Keratinocyte (primary cell): ENCODE measurements around the gene SPINT1. TPM values are rescaled to one million over a fixed set of nuclear protein-coding genes. Genes with fewer than 3 reads are reported as not detected.

ENCODE experiments used
- DNase-seq: peaks from one replicate; pipeline ENCODE4 v3.0.0-alpha.2; 2011; ENCODE audit warnings: low read depth, missing footprints, low spot score
- FAIRE-seq: peaks from 2 replicates; lab custom pipeline; 2011; peaks lifted over from hg19 to GRCh38; lab: Jason Lieb, UNC
- H2AFZ ChIP-seq: 2 replicates; pipeline ENCODE4 v1.6.0; 2012; ENCODE audit warnings: low read length, control low read depth, inconsistent platforms; ENCODE audit not compliant: control insufficient read depth
- H3K27ac ChIP-seq: 2 replicates; pipeline ENCODE4 v1.5.1; 2011; ENCODE audit warnings: low read length; ENCODE audit not compliant: control insufficient read depth, insufficient read depth
- H3K27me3 ChIP-seq: 3 replicates; pipeline ENCODE4 v1.6.0; 2011; ENCODE audit warnings: low read length; ENCODE audit not compliant: control insufficient read depth, insufficient read depth; ENCODE audit errors: extremely low read depth
- H3K36me3 ChIP-seq, 2 experiments: 2 replicates in 1 of 2; 3 replicates in 1 of 2; pipeline ENCODE4 v1.5.1; 2011; ENCODE audit warnings: low read length in 2 of 2, mild to moderate bottlenecking in 1 of 2; ENCODE audit not compliant: control insufficient read depth in 2 of 2, insufficient read depth in 2 of 2; ENCODE audit errors: extremely low read depth in 1 of 2
- H3K4me1 ChIP-seq: 3 replicates; pipeline ENCODE4 v1.5.1; 2011; ENCODE audit warnings: low read length; ENCODE audit not compliant: control insufficient read depth, insufficient read depth; ENCODE audit errors: extremely low read depth
- H3K4me2 ChIP-seq: 3 replicates; pipeline ENCODE4 v1.6.0; 2011; ENCODE audit warnings: low read depth, low read length; ENCODE audit not compliant: control insufficient read depth, insufficient read depth; ENCODE audit errors: extremely low read depth
- H3K4me3 ChIP-seq, 3 experiments: fragments of 200-600 bp in 1 of 3; sonication (generic) in 1 of 3; 2 replicates in 2 of 3; 3 replicates in 1 of 3; pipeline ENCODE4 v1.5.1; 2011 to 2016; ENCODE audit warnings: low read length in 3 of 3, mild to moderate bottlenecking in 3 of 3, control low read depth in 2 of 3, inconsistent platforms in 1 of 3, low read depth in 1 of 3, mixed read lengths in 1 of 3, mixed run types in 1 of 3, moderate library complexity in 1 of 3; ENCODE audit not compliant: control insufficient read depth in 2 of 3, insufficient read depth in 2 of 3; ENCODE audit errors: extremely low read depth in 1 of 3
- H3K79me2 ChIP-seq: 2 replicates; pipeline ENCODE4 v1.6.0; 2012; ENCODE audit warnings: low read length; ENCODE audit not compliant: control insufficient read depth, insufficient read depth
- H3K9ac ChIP-seq: 3 replicates; pipeline ENCODE4 v1.6.0; 2011; ENCODE audit warnings: low read length; ENCODE audit not compliant: control insufficient read depth, insufficient read depth; ENCODE audit errors: extremely low read depth
- H3K9me1 ChIP-seq: 3 replicates; pipeline ENCODE4 v1.6.0; 2011; ENCODE audit warnings: low read length; ENCODE audit not compliant: control insufficient read depth, insufficient read depth; ENCODE audit errors: extremely low read depth
- H3K9me3 ChIP-seq: 2 replicates; pipeline ENCODE4 v1.5.1; 2012; ENCODE audit warnings: low read depth, low read length; ENCODE audit not compliant: control insufficient read depth
- H4K20me1 ChIP-seq: 3 replicates; pipeline ENCODE4 v1.6.0; 2011; ENCODE audit warnings: low read length; ENCODE audit not compliant: control insufficient read depth, insufficient read depth; ENCODE audit errors: extremely low read depth
- CTCF ChIP-seq, 3 experiments: IDR thresholded peaks in 1 of 3; conservative IDR thresholded peaks in 1 of 3; optimal IDR thresholded peaks in 1 of 3; 2 replicates in 2 of 3; 3 replicates in 1 of 3; pipeline versions ENCODE3 to v1.5.1; 2011; ENCODE audit warnings: low read length in 3 of 3, mild to moderate bottlenecking in 3 of 3, moderate library complexity in 2 of 3, control low read depth in 1 of 3, inconsistent platforms in 1 of 3; ENCODE audit not compliant: insufficient read depth in 2 of 3; ENCODE audit errors: extremely low read depth in 1 of 3
- EZH2 ChIP-seq: IDR thresholded peaks from one replicate; pipeline ENCODE4 v1.6.1; 2012; ENCODE audit warnings: inconsistent platforms, mild to moderate bottlenecking, low read length, moderate library complexity
- dilution Hi-C: fragments of 300-500 bp; cut with MboI; formaldehyde crosslinking; loops from one replicate; pipeline ENCODE4 v1.7.0; 2020; ENCODE audit warnings: low sequenced_read_pairs; ENCODE audit not compliant: extremely low pct_ligation_motif_present
- polyA plus RNA-seq, 5 experiments: library from polyadenylated mRNA; depleted of rRNA in 3 of 5; stranded (reverse) in 3 of 5; stranded (forward) in 1 of 5; unstranded in 1 of 5; fragments of >200 nt; gene quantifications; 1 replicate in 1 of 5; 2 replicates in 3 of 5; 3 replicates in 1 of 5; pipeline versions ENCODE4 v1.2.1 to v1.2.3, GENCODE V29; 2011 to 2012; ENCODE audit warnings: missing spikeins in 2 of 5, low read depth in 1 of 5, low replicate concordance in 1 of 5

The SPINT1 gene
- polyA plus RNA-seq, 1 donor (not counting 4 experiments of a cell fraction or from before 2014, with no cell fraction given): 40.9 TPM

- Histone ChIP-seq H3K79me2 (peaks cover 22% of the 10 kb centered on the region), H3K4me3 (no peak overlapping the region), H4K20me1 (peaks cover 9% of the 10 kb centered on the region), H3K9me1 (peaks cover 3% of the 10 kb centered on the region), H3K4me2 (no peak overlapping the region), H3K9ac (no peak overlapping the region), H2AFZ (no peak overlapping the region), H3K27ac (no peak overlapping the region), H3K4me1 (peaks cover 27% of the 10 kb centered on the region), H3K27me3 (no peaks in the 10 kb centered on the region), H3K36me3 (peaks cover 0 to 6% of the 10 kb centered on the region in 2 experiments), H3K9me3 (no peaks in the 10 kb centered on the region)
- FAIRE-seq (no peak), DNase-seq (no peak)
- dilution Hi-C loops: no loop called here
- no peak for TF ChIP-seq EZH2
Observed at GRCh38 chr15:40841741-40842140, 2.1 kb upstream of the SPINT1 start.

- DNase-seq: no peak
- FAIRE-seq: no peak
Observed at GRCh38 chr15:40843261-40843884, 475 bp upstream of the SPINT1 start.

More at GRCh38 chr15:40843261-40843884, 475 bp upstream of the SPINT1 start:
- Histone ChIP-seq H4K20me1 (peaks cover 21% of the 10 kb centered on the region), H2AFZ (peak overlapping the region; percentile 82), H3K9ac (peak overlapping the region; percentile 85), H3K79me2 (peaks cover 39% of the 10 kb centered on the region), H3K27me3 (no peaks in the 10 kb centered on the region), H3K9me3 (no peaks in the 10 kb centered on the region), H3K9me1 (peaks cover 4% of the 10 kb centered on the region), H3K4me2 (peak overlapping the region; percentile 97), H3K36me3 (peaks cover 1 to 20% of the 10 kb centered on the region in 2 experiments), H3K4me3 (peak overlapping the region; percentile 79 to 99 (median 95)), H3K4me1 (peaks cover 42% of the 10 kb centered on the region), H3K27ac (peak overlapping the region; percentile 92)
- TF ChIP-seq EZH2 (no peak), CTCF (optimal IDR thresholded peaks at IDR 0.05 in 1 of 3, IDR thresholded peaks at IDR 0.05 in 1 of 3, conservative IDR thresholded peaks at IDR 0.05 in 1 of 3; ENCODE audit: extremely low read depth in 1 of 3, insufficient read depth in 2 of 3, low read length in 3 of 3) (no peak)
- dilution Hi-C loops: no loop called here
